Stimulated activated memory B cell treated with anti-CD40 and anti-IgM and Interleukin-4, amounts not matched to agents 10 μg/mL and 1 μg/mL and 100 μg/mL, for 72 hours (primary cell): ENCODE results near the gene MPDZ.

Experiments used
- ATAC-seq: fragments of 150-1000 bp; cut with Tn5 transposase; 2 replicates; pipeline ENCODE4 v1.10.0; 2021
- H3K27ac Mint-ChIP-seq: one replicate; pipeline ENCODE4 v1.8.0; 2022; ENCODE audit warnings: mild to moderate bottlenecking, mixed read lengths
- H3K27me3 Mint-ChIP-seq: one replicate; pipeline ENCODE4 v1.8.0; 2022; ENCODE audit warnings: mixed read lengths
- H3K36me3 Mint-ChIP-seq: one replicate; pipeline ENCODE4 v1.8.0; 2022; ENCODE audit warnings: mixed read lengths
- H3K4me1 Mint-ChIP-seq: one replicate; pipeline ENCODE4 v1.8.0; 2022; ENCODE audit warnings: mixed read lengths
- H3K4me3 Mint-ChIP-seq: one replicate; pipeline ENCODE4 v1.8.0; 2022; ENCODE audit warnings: mild to moderate bottlenecking, moderate library complexity, mixed read lengths
- H3K9me3 Mint-ChIP-seq: one replicate; pipeline ENCODE4 v1.8.0; 2022; ENCODE audit warnings: mixed read lengths

MPDZ gene

GRCh38 chr9:13070612-13071595, 208.6 kb downstream of the MPDZ start:
- ATAC-seq, result no peak
- Mint-ChIP-seq H3K4me1 (no peaks in the 10 kb centered on the region), H3K27ac (no peak overlapping the region), H3K36me3 (no peaks in the 10 kb centered on the region), H3K4me3 (no peak overlapping the region), H3K9me3 (peaks cover 23% of the 10 kb centered on the region), H3K27me3 (no peaks in the 10 kb centered on the region)

- peaks cover 14% of the 10 kb centered on the region for H3K9me3 Mint-ChIP-seq
- H3K4me1 Mint-ChIP-seq, result no peaks in the 10 kb centered on the region
- H3K4me3 Mint-ChIP-seq, result no peak overlapping the region
- no peak overlapping the region for H3K27ac Mint-ChIP-seq
- H3K27me3 Mint-ChIP-seq, result no peaks in the 10 kb centered on the region
- no peaks in the 10 kb centered on the region for H3K36me3 Mint-ChIP-seq
- no peak for ATAC-seq
These were observed 210.0 kb downstream of the MPDZ start for GRCh38 chr9:13069498-13069897.

GRCh38 chr9:13064676-13065075, 214.8 kb downstream of the MPDZ start:
- no peak for ATAC-seq
- H3K36me3 Mint-ChIP-seq, result no peaks in the 10 kb centered on the region
- peaks cover 5% of the 10 kb centered on the region for H3K9me3 Mint-ChIP-seq
- no peak overlapping the region for H3K27ac Mint-ChIP-seq
- no peaks in the 10 kb centered on the region for H3K27me3 Mint-ChIP-seq
- no peak overlapping the region for H3K4me3 Mint-ChIP-seq
- no peaks in the 10 kb centered on the region for H3K4me1 Mint-ChIP-seq

GRCh38 chr9:13063880-13064459, 215.5 kb downstream of the MPDZ start:
- peaks cover 5% of the 10 kb centered on the region for H3K9me3 Mint-ChIP-seq
- ATAC-seq, result no peak
- H3K36me3 Mint-ChIP-seq, result no peaks in the 10 kb centered on the region

GRCh38 chr9:13061390-13061789, 218.1 kb downstream of the MPDZ start:
- H3K27ac Mint-ChIP-seq, result no peak overlapping the region
- no peaks in the 10 kb centered on the region for H3K36me3 Mint-ChIP-seq
- no peaks in the 10 kb centered on the region for H3K27me3 Mint-ChIP-seq
- no peaks in the 10 kb centered on the region for H3K4me1 Mint-ChIP-seq
- ATAC-seq, result no peak
- no peak overlapping the region for H3K4me3 Mint-ChIP-seq
- H3K9me3 Mint-ChIP-seq, result peaks cover 5% of the 10 kb centered on the region

More at GRCh38 chr9:13063880-13064459, 215.5 kb downstream of the MPDZ start:
- H3K27ac Mint-ChIP-seq, result no peak overlapping the region
- no peaks in the 10 kb centered on the region for H3K4me1 Mint-ChIP-seq
- H3K4me3 Mint-ChIP-seq, result no peak overlapping the region
- H3K27me3 Mint-ChIP-seq, result no peaks in the 10 kb centered on the region
